Measurements from ENCODE around the gene CYS1.

The CYS1 gene

GRCh38 chr2:10028407-10028987, 51.7 kb downstream of the CYS1 start:
- no peaks in the 10 kb centered on the region for H3K9me3 ChIP-seq (ENCODE audit: severe bottlenecking)
- H3K4me3 ChIP-seq (ENCODE audit: low read depth, low read length): no peak overlapping the region
- H3K27me3 ChIP-seq (ENCODE audit: insufficient read depth, low read depth, severe bottlenecking): no peaks in the 10 kb centered on the region
- TF ChIP-seq, protein P1, sequence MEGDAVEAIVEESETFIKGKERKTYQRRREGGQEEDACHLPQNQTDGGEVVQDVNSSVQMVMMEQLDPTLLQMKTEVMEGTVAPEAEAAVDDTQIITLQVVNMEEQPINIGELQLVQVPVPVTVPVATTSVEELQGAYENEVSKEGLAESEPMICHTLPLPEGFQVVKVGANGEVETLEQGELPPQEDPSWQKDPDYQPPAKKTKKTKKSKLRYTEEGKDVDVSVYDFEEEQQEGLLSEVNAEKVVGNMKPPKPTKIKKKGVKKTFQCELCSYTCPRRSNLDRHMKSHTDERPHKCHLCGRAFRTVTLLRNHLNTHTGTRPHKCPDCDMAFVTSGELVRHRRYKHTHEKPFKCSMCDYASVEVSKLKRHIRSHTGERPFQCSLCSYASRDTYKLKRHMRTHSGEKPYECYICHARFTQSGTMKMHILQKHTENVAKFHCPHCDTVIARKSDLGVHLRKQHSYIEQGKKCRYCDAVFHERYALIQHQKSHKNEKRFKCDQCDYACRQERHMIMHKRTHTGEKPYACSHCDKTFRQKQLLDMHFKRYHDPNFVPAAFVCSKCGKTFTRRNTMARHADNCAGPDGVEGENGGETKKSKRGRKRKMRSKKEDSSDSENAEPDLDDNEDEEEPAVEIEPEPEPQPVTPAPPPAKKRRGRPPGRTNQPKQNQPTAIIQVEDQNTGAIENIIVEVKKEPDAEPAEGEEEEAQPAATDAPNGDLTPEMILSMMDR (IDR thresholded peaks at IDR 0.05; ENCODE audit: low read depth, low read length): peak; percentile 16; the same call in 1 of the 2 replicates
- no peaks in the 10 kb centered on the region for H3K36me3 ChIP-seq
- DNase-seq: no peak
- H3K27ac ChIP-seq: peak overlapping the region; percentile 90

DNA sequence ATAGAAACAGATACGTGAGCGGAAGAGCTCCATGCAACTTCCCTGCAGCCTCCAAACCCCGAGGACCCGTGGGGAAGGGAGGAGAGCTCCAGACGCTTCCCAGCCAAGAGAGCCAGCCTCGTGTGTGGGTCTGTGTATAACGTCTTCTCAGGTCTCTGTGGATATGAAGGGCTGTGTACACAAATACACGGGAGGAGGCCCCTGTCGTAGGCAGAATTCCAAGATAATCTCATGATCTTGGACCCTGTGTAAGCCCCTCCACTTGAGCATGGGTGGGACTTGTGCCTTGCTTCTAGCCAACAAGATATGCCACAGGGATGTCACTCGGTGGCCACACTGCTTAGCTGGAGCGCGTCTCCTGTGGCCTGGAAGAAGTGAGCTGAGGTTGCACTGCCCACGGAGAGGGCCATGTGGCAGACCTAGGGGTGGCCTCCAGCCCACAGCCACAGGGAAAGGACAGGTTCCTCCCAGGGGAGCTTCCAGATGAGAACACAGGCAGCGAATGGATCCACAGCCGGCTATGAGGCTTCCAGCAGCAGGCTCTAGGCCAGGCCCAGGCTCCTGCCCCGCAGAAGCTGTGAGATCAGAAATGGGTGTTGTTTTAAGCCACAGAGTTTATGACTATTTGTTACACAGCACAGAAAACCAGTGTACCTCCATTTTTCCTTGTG, 52.4 kb downstream of the CYS1 start:
- H3K9me3 ChIP-seq (ENCODE audit: severe bottlenecking): no peaks in the 10 kb centered on the region
- no peaks in the 10 kb centered on the region for H3K36me3 ChIP-seq
- DNase-seq: no peak
- no peak overlapping the region for H3K4me3 ChIP-seq (ENCODE audit: low read depth, low read length)
- H3K27ac ChIP-seq: no peak overlapping the region
- TF ChIP-seq, protein P1 (IDR thresholded peaks at IDR 0.05; ENCODE audit: low read depth, low read length): no peak
- no peaks in the 10 kb centered on the region for H3K27me3 ChIP-seq (ENCODE audit: insufficient read depth, low read depth, severe bottlenecking)

GRCh38 chr2:10026940-10027569, 53.2 kb downstream of the CYS1 start:
- TF ChIP-seq, protein P1 (IDR thresholded peaks at IDR 0.05; ENCODE audit: low read depth, low read length): no peak
- Histone ChIP-seq H3K4me3 (ENCODE audit: low read depth, low read length) (no peak overlapping the region), H3K36me3 (no peaks in the 10 kb centered on the region), H3K27me3 (ENCODE audit: insufficient read depth, low read depth, severe bottlenecking) (no peaks in the 10 kb centered on the region), H3K27ac (no peak overlapping the region), H3K9me3 (ENCODE audit: severe bottlenecking) (no peaks in the 10 kb centered on the region)
- no peak for DNase-seq

DNA sequence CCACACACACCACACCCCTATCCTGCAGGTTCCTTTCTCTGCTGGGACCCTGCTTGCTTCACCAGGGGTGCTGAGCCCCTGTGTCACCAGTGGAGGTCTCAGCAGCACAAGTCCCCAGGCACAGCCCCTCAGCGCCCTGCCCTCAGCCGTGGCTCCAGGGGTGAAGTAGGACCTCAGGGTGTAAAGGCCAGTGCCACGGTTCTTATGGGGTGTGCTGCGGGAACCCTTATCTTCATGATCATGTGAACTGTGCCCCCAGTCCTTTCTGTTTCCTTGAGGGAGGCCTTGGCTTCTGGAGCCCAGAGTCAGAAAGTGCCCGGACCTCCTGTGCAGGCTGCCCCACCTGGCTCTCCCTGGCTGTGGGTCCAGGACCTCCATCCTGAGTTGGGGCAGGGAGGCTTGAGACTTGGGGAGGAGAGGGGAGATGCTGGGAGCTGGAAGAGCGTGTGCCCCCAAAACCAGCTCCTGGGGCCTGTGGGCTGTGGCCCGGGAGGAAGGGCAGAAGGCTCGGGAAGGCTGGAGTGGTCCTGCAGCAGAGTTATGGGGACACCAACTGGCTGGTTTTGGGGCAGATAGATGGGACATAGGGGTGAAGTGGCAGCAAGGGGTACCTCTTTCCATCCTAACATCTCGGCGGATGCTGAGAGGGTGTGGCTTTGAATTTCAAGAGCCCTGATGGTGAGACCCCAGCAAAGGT, 57.1 kb downstream of the CYS1 start:
- TF ChIP-seq, protein P1 (IDR thresholded peaks at IDR 0.05; ENCODE audit: low read depth, low read length): peak; percentile 55
- Histone ChIP-seq H3K9me3 (ENCODE audit: severe bottlenecking) (no peaks in the 10 kb centered on the region), H3K4me3 (ENCODE audit: low read depth, low read length) (no peak overlapping the region), H3K36me3 (no peaks in the 10 kb centered on the region), H3K27ac (no peak overlapping the region), H3K27me3 (ENCODE audit: insufficient read depth, low read depth, severe bottlenecking) (no peaks in the 10 kb centered on the region)
- DNase-seq: no peak

GRCh38 chr2:10022445-10022844, 57.8 kb downstream of the CYS1 start:
- Histone ChIP-seq H3K4me3 (ENCODE audit: low read depth, low read length) (no peak overlapping the region), H3K9me3 (ENCODE audit: severe bottlenecking) (peaks cover 4% of the 10 kb centered on the region), H3K36me3 (no peaks in the 10 kb centered on the region), H3K27ac (peak overlapping the region; percentile 59), H3K27me3 (ENCODE audit: insufficient read depth, low read depth, severe bottlenecking) (no peaks in the 10 kb centered on the region)
- no peak for DNase-seq
- TF ChIP-seq, protein P1 (IDR thresholded peaks at IDR 0.05; ENCODE audit: low read depth, low read length): peak; percentile 9; the same call in 1 of the 2 replicates
